KMS-11 (cell line): Measurements from ENCODE around the gene HSD17B8.

Experiments used
- H2AFZ ChIP-seq: fragments of 200-600 bp; sonication (generic); 2 replicates; pipeline ENCODE4 v1.6.1; 2016; ENCODE audit warnings: antibody characterized with exemption, mixed run types, low read depth
- H3K27ac ChIP-seq: fragments of 200-600 bp; sonication (generic); 2 replicates; pipeline ENCODE4 v1.6.1; 2016; ENCODE audit warnings: mild to moderate bottlenecking, mixed run types
- H3K27me3 ChIP-seq: fragments of 200-600 bp; sonication (generic); 2 replicates; pipeline ENCODE4 v1.6.1; 2017; ENCODE audit warnings: mild to moderate bottlenecking, low read depth, mixed run types, moderate library complexity; ENCODE audit not compliant: insufficient read depth
- H3K36me3 ChIP-seq: fragments of 200-600 bp; sonication (generic); 2 replicates; pipeline ENCODE4 v1.6.1; 2017; ENCODE audit warnings: mild to moderate bottlenecking, mixed run types; ENCODE audit not compliant: insufficient read depth
- H3K4me1 ChIP-seq: fragments of 200-600 bp; sonication (generic); 2 replicates; pipeline ENCODE4 v1.6.1; 2016; ENCODE audit warnings: mild to moderate bottlenecking, low read depth, mixed run types; ENCODE audit not compliant: poor library complexity, severe bottlenecking
- H3K4me2 ChIP-seq: fragments of 200-600 bp; sonication (generic); 2 replicates; pipeline ENCODE4 v1.7.0; 2016; ENCODE audit warnings: mild to moderate bottlenecking, mixed run types
- H3K4me3 ChIP-seq: fragments of 200-600 bp; sonication (generic); IDR thresholded peaks from 2 replicates; pipeline ENCODE4 v1.6.1; 2017; ENCODE audit warnings: low read depth, low read length, mixed read lengths; ENCODE audit not compliant: insufficient read depth
- H3K79me2 ChIP-seq: fragments of 200-600 bp; sonication (generic); 2 replicates; pipeline ENCODE4 v1.6.1; 2016; ENCODE audit warnings: low read depth, mixed run types; ENCODE audit not compliant: insufficient read depth
- H3K9ac ChIP-seq: fragments of 200-600 bp; sonication (generic); 2 replicates; pipeline ENCODE4 v1.6.1; 2016; ENCODE audit warnings: mild to moderate bottlenecking, mixed run types
- H4K20me1 ChIP-seq: fragments of 200-600 bp; sonication (generic); 2 replicates; pipeline ENCODE4 v1.6.1; 2016; ENCODE audit warnings: mild to moderate bottlenecking, mixed run types; ENCODE audit not compliant: insufficient read depth
- TF ChIP-seq, protein P1 (sequence below): fragments of 200-600 bp; sonication (generic); conservative IDR thresholded peaks from 2 replicates; pipeline ENCODE4 v1.6.1; 2017; ENCODE audit warnings: low read depth, mild to moderate bottlenecking, antibody characterized with exemption, low read length, moderate library complexity, mixed read lengths

HSD17B8 gene

DNA sequence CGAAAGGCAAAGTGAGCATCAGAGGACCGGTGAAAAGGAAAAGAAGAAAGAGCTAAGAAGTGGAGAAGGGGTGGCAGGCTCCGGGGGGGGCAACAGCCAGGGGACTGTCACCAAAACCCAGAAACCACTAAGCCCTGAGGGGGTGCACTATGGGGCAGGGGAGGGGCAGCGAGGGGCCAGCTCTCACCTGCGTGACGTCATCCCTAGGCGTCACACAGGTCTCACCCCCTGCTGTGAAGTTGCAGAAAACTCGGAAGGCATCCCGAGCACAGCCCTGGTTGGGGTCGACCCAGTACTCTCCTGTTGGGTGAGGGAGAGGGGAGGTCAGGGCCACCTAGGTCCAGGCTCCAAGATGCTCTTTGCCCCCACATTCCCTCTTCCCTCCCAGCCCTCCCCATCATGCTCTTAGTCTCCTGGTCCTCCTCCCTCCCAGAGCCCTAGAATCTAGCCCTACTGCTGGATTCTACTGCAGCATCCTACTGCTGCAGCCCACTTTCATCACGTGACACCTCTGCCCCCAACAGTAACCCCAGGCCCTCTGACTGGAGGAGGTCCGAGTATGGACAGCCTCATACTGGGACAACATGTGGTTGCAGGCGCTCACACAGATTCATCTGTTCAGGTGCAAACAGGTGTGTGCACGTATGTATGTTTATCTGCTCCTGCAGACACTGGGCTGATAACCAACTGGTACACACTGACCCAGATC is 39.6 kb upstream of the HSD17B8 start:
- TF ChIP-seq, protein P1, sequence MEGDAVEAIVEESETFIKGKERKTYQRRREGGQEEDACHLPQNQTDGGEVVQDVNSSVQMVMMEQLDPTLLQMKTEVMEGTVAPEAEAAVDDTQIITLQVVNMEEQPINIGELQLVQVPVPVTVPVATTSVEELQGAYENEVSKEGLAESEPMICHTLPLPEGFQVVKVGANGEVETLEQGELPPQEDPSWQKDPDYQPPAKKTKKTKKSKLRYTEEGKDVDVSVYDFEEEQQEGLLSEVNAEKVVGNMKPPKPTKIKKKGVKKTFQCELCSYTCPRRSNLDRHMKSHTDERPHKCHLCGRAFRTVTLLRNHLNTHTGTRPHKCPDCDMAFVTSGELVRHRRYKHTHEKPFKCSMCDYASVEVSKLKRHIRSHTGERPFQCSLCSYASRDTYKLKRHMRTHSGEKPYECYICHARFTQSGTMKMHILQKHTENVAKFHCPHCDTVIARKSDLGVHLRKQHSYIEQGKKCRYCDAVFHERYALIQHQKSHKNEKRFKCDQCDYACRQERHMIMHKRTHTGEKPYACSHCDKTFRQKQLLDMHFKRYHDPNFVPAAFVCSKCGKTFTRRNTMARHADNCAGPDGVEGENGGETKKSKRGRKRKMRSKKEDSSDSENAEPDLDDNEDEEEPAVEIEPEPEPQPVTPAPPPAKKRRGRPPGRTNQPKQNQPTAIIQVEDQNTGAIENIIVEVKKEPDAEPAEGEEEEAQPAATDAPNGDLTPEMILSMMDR: no peak
- no peaks in the 10 kb centered on the region for H3K79me2 ChIP-seq
- no peak overlapping the region for H3K4me2 ChIP-seq
- no peak overlapping the region for H2AFZ ChIP-seq
- H3K27me3 ChIP-seq: no peaks in the 10 kb centered on the region
- H3K4me1 ChIP-seq: peaks cover 16% of the 10 kb centered on the region
- H3K9ac ChIP-seq: no peak overlapping the region
- no peaks in the 10 kb centered on the region for H3K36me3 ChIP-seq
- no peaks in the 10 kb centered on the region for H4K20me1 ChIP-seq
- H3K4me3 ChIP-seq: no peak overlapping the region
- H3K27ac ChIP-seq: no peak overlapping the region

DNA sequence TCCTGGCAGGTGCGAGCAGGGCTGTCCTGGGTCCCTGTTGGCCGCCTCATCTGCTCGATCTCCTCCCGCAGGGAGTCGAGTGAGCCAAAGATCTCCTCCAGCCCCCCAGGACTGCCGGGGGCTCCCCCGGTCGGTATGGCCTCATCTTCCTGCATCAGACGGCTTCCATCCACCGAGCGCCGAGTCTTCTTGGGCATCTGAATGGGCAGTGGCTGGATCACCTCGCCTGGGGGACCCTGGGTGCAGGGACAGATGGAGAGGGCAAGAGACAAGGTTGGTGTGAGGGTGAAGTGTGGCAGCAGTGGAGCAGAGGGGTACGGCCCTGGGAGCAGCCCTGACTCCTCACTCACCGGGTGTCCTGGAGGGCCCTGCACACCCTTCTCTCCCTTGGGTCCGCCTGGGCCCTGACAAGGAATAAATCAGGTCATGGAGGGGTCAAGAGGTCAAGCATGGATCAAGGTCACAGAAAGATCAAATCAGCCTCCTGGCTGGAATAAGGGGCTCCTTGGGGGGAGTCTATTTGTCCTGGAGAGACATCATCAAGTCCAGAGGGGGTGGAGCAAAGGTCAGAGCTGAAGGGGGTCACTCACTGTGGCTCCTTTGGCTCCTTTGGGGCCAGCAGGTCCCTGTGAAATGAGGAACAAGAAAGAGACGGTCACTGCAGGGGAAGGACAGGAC is 38.7 kb upstream of the HSD17B8 start:
- no peak overlapping the region for H3K4me3 ChIP-seq
- no peak overlapping the region for H3K4me2 ChIP-seq
- no peak overlapping the region for H3K9ac ChIP-seq
- H4K20me1 ChIP-seq: no peaks in the 10 kb centered on the region
- H3K27ac ChIP-seq: no peak overlapping the region
- no peaks in the 10 kb centered on the region for H3K36me3 ChIP-seq
- H3K27me3 ChIP-seq: no peaks in the 10 kb centered on the region
- H2AFZ ChIP-seq: no peak overlapping the region
- H3K4me1 ChIP-seq: peaks cover 14% of the 10 kb centered on the region
- no peaks in the 10 kb centered on the region for H3K79me2 ChIP-seq
- TF ChIP-seq, protein P1: no peak

DNA sequence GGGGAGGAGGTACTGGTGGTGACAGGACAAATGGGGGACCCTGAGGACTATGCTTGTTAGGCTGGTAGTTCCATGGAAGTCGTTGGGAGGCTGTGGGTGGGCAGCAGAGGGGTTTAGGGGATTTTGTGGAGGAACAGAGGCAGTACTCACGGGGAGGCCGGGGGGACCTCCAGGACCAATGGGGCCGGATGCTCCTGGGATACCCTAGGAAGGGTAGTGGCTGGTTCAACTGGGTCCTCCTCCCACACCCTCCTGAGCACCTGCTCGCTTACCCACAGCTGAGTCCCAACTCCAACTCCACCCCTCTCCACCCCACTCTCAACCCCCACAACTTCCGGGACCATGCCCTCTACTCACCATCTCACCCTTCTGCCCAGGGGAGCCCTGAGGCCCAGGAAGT is 38.1 kb upstream of the HSD17B8 start:
- no peaks in the 10 kb centered on the region for H3K79me2 ChIP-seq
- H3K36me3 ChIP-seq: no peaks in the 10 kb centered on the region

DNA sequence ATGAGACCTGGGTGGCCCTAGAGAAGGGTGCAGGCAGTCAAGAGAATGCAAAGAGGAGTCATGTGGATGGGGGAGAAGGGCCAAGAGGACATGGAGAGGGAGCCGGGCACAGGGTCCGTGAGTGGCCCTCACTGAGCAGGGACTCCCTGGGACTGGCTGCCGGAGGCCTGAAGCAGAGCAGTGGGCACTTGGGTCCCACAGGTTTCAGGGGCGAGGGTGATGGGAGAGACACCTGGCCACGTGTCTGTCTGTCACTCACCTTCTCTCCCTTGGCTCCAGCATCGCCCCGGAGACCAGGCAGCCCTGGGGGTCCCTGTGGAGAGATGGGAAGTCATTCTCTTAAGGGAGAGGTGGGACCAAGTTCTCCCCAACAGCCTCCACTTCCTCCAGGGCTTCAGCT is 37.6 kb upstream of the HSD17B8 start:
- H3K4me2 ChIP-seq: no peak overlapping the region
- H3K36me3 ChIP-seq: no peaks in the 10 kb centered on the region
- H4K20me1 ChIP-seq: no peaks in the 10 kb centered on the region
- H3K4me3 ChIP-seq: no peak overlapping the region
- no peaks in the 10 kb centered on the region for H3K27me3 ChIP-seq
- no peak overlapping the region for H3K27ac ChIP-seq
- TF ChIP-seq, protein P1: no peak
- H3K4me1 ChIP-seq: peaks cover 6% of the 10 kb centered on the region
- H2AFZ ChIP-seq: no peak overlapping the region
- no peaks in the 10 kb centered on the region for H3K79me2 ChIP-seq
- no peak overlapping the region for H3K9ac ChIP-seq

More for the DNA sequence above, 38.1 kb upstream of the HSD17B8 start:
- H3K27me3 ChIP-seq: no peaks in the 10 kb centered on the region
- no peak overlapping the region for H3K4me3 ChIP-seq
- no peak overlapping the region for H3K4me2 ChIP-seq
- H3K27ac ChIP-seq: no peak overlapping the region
- H2AFZ ChIP-seq: no peak overlapping the region
- TF ChIP-seq, protein P1: no peak
- H4K20me1 ChIP-seq: no peaks in the 10 kb centered on the region
- peaks cover 7% of the 10 kb centered on the region for H3K4me1 ChIP-seq
- no peak overlapping the region for H3K9ac ChIP-seq
